HG03039 (cell line): Measurements from ENCODE around the gene GPX4.

ENCODE experiments used
- ATAC-seq: cut with Tn5 transposase; IDR thresholded peaks from one replicate; pipeline ENCODE4 v1.9.1; 2021; ENCODE audit warnings: mild to moderate bottlenecking, moderate library complexity; ENCODE audit not compliant: unreplicated experiment

The GPX4 gene

GRCh38 chr19:1146858-1147780 lies 43.3 kb downstream of the GPX4 start:
- no peak for ATAC-seq

GRCh38 chr19:1147934-1148549 lies 44.2 kb downstream of the GPX4 start:
- ATAC-seq: no peak

DNA sequence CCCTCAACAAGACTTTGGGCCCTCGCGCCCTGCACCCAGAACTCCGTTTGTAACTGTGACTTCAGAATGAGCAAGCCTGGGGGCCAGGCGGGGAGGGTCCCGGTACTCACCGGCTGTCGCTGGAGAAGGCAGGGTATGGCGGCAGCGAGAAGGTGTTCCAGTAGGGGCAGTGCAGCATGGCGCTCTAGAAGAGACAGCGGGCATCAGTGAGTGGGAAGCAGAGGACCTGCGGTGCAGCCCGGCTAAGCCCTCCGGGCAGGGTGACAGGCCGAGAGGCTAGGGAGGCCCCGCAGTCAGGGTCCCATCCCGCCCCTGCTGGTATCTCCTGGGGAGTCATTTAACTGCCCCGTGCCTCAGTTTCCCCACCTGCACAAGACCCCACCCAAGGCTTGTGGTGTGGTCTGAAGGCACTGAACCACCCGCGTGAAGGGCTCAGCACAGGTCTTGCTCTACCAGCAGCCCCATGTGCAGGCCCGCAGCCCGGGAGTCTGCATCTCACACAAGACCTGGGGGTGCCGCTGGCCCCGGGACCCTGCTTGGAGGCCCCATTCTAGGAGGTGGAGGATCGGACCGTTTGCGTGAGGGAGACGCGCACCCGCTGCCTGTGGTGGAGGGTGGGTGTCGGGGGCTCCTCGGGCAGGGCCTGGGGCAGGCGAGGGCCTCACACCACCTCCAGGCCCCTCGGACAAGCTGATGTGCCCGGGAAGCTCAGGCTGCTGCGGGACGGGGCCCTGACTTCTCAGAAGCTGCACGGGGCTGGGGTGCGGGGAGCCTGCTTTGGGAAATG lies 45.7 kb downstream of the GPX4 start:
- no peak for ATAC-seq

DNA sequence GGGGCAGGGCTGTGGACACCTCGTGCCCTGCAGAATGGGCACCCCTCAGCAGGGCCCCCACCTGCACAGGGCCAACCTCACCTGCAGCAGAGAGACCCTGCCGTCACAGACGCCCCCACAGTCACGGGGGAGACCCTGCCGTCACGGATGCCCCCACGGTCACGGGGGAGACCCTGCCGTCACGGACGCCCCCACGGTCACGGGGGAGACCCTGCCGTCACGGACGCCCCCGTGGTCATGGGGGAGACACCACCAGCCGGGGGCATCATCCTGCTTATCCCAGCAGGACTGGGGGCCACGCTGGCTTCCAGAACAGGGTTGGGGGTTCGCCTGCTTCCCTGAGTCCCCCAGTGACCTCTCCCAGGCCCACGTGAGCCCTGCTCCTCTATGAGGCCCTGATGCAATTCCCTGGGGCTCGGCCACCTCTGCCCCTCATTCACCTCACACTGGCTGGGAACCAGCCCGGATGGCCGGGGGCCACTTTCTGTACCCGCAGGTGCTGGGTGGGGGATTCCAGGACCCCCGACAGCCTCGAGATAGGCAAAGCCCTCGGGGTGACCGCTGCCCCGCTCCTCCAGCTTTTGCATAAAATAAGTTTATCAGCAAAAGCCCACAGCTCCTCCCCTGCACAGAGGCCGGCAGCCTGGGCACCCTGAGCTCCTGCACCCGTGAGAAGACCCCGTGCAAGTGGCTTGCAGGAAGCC lies 46.7 kb downstream of the GPX4 start:
- no peak for ATAC-seq

GRCh38 chr19:1151037-1151724 lies 47.4 kb downstream of the GPX4 start:
- ATAC-seq: no peak

DNA sequence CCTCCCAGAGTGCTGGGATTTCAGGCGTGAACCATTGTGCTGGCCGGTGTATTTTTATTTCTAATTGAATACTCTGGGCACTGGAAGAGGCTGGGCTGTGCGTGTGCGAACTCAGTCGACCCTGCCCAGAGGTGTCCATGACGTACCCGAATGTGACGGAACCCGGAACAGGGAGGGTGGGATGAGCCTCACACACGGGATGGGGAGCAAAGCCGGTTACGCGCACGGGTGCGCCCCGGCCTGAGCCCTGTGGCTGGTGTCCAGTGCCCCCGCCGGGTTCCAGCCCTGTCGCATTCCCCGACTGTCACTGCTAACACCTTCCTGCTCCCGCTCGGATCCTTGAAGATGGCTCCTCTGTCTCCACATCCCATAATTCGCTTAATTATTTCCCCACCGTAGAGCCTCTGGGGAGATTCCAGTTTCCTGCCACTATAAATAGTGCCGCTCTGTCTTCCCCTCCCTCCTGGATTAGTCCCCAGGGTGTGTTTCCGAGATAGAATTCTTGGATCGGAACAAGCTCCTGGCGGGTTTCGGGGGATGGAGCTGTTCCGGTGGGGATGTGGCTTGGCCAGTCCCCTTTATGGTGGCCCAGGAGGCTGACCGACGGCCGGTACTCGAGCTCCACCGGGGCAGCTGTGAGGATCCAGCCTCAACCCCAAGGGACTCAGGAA lies 48.3 kb downstream of the GPX4 start:
- ATAC-seq: no peak

- ATAC-seq: no peak
Observed at GRCh38 chr19:1153891-1154730, 50.3 kb downstream of the GPX4 start.

GRCh38 chr19:1154731-1155351 lies 51.0 kb downstream of the GPX4 start:
- no peak for ATAC-seq

GRCh38 chr19:1155352-1156304 lies 51.8 kb downstream of the GPX4 start:
- no peak for ATAC-seq
